Activated CD4-positive, CD25-positive, alpha-beta regulatory T cell (primary cell): ENCODE data around the gene CLCN5.

Source experiments
- DNase-seq, 4 experiments: peaks; one replicate each; lab custom pipeline; 2025; lab: John Stamatoyannopoulos, UW

The CLCN5 gene

GRCh38 chrX:49934148-49934547 is 11.8 kb downstream of the CLCN5 start:
- no peak for DNase-seq

GRCh38 chrX:49934729-49935128 is 12.3 kb downstream of the CLCN5 start:
- DNase-seq = no peak

GRCh38 chrX:49947781-49948180 is 25.4 kb downstream of the CLCN5 start:
- DNase-seq = no peak

DNA sequence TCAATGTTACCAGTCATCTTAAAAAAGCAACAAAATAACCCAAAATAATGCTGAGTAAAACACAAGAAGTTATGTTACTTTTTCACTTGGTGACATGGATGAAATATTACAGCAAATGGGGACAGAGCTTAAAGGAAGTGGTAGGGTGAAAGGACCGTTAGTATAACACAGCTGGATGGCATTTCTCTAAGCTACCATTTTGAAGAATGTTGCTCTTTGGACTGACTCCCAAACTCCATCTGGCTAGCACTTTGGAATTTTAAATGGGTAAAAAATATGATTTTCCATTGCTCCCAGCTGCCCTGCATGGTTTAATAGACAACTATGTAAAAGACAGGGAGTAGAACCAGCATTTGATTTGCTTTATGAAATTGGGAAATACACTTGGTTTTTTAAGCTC is 27.6 kb downstream of the CLCN5 start:
- DNase-seq = no peak

DNA sequence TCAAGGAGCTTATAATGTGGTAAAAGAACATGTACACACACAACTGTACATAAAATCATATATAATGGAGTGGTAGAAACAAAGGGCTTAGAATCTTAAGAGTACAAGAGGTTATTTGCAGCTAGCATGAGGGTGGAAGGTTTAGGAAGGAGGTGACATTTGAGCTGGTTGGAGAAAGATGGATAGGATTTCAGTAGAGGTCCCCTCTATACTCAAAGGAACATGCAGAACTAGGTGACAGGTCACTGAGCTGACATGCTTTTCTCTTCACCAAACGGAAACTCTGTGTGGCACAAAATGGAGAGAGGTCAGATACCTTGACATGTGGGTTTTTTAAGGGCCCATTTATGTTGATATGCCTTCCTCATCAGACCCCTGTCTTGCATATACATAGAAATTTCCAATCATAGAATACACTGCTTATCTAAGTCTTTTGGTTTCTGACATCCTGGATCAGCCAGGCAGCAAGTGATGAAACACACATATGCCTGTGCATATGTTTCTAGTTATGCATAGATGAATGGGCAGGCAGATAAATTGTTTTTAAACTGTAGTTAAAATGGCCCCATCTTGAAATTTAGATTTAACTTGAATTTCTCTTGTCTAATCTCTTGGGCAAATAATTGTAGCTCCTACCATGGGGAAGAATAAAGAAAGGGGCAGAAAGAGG is 29.3 kb downstream of the CLCN5 start:
- no peak for DNase-seq

GRCh38 chrX:49956313-49956712 is 33.9 kb downstream of the CLCN5 start:
- no peak for DNase-seq

GRCh38 chrX:49958727-49959485 is 36.5 kb downstream of the CLCN5 start:
- DNase-seq = no peak

DNA sequence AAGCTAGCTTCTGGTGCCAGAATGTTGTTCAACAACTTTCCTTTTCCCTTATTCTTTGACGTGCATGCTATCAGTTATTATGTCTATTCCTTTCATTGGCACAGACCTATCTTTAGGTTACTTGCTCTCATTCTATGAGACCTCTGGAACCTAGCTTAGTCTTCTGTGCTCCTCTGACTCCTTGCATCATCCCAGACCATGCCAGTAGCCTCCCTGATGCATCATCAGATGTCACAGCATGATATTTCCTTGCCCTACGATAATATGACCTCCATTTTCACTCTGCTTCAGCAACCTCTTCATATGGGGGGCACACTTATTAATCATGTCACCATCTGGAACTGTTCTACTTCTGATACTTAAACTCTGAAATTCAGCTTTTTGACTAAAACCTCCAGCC is 37.2 kb downstream of the CLCN5 start:
- no peak for DNase-seq

DNA sequence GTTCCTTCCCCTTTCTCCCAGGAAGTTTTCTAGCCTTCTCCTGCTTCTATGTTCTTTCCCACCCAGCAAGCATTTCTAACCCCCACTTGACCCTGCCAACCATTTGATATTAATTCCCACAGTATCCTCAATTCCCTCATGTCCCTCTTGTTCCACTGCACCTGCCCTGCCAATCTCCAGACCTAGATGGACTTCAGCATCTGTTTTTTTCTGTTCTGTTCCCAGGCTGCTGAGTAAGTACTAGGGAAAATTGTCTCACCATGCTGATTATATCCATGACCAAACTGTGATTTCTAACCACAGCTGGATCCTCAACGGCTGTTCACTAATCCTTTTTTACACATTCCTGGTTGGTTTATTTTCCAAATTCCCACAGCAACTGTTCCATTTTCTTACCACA is 37.7 kb downstream of the CLCN5 start:
- DNase-seq = no peak

GRCh38 chrX:49970674-49971073 is 48.3 kb downstream of the CLCN5 start:
- DNase-seq = no peak

GRCh38 chrX:49972328-49972860 is 50.0 kb downstream of the CLCN5 start:
- no peak for DNase-seq

- DNase-seq = no peak
Measured at GRCh38 chrX:49976682-49977197, 54.3 kb downstream of the CLCN5 start.

DNA sequence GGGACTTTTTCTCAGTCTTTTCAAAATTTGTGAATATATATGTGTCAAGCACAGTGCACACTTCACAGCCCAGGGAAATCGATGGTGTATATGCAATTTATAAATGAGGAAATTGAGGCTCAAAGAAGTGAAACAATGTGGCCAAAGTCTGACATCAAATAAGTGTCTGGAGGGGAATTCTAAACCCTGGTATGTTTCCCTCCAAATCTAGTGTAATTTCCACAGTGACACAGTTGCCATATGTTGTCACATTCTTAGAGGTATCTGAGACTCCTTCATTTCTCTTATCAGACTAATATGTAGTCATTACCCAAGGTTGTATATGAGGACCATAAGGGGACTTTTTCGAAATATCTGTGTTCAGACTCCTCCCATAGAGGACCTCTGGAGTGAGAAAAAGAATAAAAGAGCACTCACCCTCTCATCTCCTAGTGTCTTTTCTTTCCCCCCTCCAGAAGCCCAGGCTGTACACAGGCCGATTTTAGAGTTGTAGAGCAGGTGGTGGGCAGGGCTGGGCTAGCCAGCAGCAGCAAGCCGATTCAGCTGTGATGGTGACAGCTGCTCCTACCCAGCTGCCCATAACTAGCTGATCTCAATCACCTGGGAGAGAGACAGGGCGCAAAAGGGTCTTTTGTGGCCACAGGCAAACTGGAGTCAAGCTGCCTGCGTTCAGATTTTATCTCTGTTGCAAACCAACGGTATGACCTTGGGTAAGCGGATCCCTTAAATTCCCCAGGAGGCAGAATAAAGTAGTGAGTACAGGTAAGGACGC is 55.1 kb downstream of the CLCN5 start:
- DNase-seq = no peak

- DNase-seq = no peak
Measured at GRCh38 chrX:49978176-49978575, 55.8 kb downstream of the CLCN5 start.

- DNase-seq = no peak
Measured at GRCh38 chrX:49986058-49986457, 63.7 kb downstream of the CLCN5 start.

DNA sequence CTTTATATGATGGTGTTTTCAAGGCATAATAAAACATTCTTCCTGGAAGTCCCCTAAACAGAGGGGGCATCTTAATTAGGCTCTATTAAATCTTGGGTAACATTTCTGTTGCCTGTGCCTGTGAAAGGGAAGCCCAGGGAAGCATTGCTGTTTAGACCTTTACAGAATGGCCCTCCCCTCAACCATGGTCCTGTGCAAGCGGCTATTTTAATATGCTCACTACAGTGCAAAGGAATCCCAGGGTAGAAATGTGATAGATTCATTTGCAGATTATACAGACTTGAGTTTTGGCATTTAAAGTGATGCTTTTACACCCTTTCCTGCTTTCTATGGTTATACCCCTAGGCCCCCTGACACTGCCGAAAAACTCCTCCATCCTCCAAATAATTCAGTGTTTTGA is 65.3 kb downstream of the CLCN5 start:
- no peak for DNase-seq

DNA sequence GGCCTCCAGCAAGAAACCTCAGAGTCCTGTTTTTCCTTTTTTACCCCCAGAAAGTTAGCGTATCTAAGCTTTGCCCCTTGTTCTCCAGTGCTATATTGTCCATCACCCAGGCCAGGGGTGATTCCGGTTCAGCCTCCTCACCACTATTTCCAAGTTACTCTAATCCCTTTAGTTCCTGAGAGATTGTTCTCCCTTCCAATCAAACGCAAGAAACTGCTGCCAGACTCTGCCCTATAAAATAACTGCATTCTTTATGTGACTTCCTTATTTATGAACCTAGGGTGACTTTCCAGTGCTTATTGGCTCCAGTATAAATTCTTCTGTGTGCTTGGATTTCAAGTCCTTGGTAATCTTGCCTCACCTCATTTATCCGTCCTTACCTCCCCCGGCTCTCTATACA is 65.7 kb downstream of the CLCN5 start:
- DNase-seq = no peak

- no peak for DNase-seq
Measured at GRCh38 chrX:49991758-49992157, 69.4 kb downstream of the CLCN5 start.

- no peak for DNase-seq
Measured at GRCh38 chrX:49992853-49993252, 70.5 kb downstream of the CLCN5 start.

DNA sequence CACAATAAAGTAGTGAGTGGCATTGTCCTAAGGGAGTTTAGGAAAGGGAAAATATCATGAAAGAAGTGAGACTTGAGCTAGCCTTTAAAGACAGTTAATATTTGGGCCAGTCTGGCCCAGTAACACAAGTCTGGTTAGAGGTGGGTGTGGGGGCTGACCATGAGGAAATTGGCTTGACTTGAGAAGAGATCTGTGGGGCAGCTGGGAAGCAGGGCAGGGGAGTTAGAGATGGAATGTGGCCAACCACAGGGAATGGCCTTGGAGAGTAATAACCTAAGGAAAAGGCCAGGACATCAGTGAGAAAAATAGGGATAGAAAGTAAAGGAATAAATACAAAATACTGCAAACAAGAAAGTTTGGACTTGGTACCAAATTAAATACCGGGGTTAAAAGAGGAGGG is 71.3 kb downstream of the CLCN5 start:
- DNase-seq = no peak

DNA sequence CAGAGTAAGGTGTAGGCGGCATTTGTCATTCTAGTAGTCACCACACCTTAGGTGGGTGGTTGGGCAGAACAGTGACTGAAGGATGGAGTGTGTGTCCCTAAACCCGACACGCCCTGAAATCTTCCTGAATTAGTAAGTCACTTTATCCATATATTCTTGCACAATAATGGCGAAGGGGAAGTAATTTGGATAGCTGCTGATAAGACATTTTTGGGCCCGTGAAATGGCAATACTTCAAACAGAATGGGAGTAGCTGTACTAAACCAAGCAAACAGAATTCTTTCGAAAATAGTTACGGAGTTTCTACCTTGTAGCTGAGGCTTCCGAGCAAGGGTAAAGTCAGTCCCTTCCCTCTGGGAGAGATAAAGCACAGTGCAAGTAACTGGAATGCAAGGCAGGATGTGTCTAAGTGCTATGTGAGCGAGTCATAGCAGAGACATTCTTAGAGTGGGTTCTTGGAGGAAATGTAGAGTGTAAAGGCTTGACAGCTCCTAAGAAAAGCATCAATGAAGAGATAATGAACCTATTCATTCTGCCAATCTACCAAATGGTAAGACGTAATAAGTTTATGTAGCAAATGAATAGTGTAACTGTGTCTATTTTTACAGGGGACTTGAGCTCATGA is 72.8 kb downstream of the CLCN5 start:
- DNase-seq = no peak
